GM15510 (cell line): ENCODE data around the gene RCHY1.

Experiments used
- POLR2A ChIP-seq: IDR thresholded peaks from 3 replicates; pipeline ENCODE4 v1.6.1; 2011; ENCODE audit warnings: borderline replicate concordance; ENCODE audit not compliant: insufficient read length; ENCODE audit errors: extremely low read depth

RCHY1 gene

DNA sequence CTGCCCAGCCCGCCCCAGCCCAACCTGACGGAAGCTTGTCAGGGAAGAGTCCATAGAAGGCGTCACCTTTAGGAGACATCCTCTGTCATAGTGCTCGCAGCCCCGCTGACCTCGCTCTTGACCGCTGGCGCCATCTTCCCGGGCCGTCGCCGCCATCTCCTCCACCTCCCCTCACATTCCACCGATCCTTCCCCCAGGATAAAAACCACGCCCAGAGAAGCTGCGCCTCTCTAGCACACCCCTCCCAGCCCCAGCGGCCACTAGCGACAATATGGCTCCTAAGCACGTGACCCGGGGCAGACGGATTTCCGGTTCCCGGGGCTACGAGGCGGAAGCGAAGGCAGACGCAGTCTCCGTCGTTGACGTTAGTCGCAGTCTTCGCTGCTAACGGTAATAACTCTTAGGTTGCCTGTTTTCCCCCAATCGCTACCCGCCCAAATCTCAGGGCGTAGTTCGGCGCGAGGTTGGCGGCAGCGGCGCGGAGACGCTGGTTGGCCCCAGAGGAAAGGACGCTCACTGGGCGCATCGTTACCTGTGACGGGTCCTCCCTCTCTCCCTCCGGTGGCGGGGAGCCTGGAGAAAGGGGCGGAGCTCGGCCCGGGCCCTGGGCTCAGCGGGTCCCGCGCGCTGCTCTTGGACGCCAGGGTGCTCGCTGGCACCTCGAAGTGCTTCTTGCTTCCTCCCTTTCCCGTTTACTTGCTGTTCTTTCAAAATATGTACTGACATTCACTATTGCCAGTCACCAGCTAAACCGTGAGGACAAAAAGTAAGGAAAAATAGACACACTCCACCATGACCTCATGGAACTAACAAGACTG lies at the start of gene RCHY1, which contains the start of gene THAP6:
RCHY1 (minus strand) TSS at position 273 of the 818 bp plus-strand sequence; CDS start at position 156, 117 bp downstream.
THAP6 (plus strand) TSS at position 343 of the 818 bp plus-strand sequence. CDS start 980 bp downstream, outside the sequence.
- TF ChIP-seq POLR2A = peak; percentile 92

GRCh38 chr4:75561789-75562188 lies 47.6 kb upstream of the RCHY1 start:
- TF ChIP-seq POLR2A = no peak

DNA sequence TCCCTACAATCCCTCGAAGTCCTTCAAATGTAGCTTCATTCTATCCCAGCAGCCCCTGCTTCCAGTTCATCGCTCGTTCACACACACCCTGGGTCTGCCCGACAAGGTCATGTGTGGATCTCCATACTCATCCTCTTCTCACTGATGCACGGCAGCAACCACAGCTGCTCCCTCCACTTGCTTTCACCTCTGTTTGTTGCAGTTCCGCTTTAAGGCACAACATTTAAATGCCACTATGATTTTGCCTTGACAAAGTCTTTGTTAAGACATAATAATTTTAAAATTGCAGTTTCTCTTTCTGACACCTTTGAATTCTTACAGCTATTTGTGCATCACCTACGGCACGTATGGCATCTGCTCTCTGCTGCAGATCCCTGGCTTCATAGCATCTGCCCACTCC lies 43.5 kb upstream of the RCHY1 start:
- no peak for TF ChIP-seq POLR2A

DNA sequence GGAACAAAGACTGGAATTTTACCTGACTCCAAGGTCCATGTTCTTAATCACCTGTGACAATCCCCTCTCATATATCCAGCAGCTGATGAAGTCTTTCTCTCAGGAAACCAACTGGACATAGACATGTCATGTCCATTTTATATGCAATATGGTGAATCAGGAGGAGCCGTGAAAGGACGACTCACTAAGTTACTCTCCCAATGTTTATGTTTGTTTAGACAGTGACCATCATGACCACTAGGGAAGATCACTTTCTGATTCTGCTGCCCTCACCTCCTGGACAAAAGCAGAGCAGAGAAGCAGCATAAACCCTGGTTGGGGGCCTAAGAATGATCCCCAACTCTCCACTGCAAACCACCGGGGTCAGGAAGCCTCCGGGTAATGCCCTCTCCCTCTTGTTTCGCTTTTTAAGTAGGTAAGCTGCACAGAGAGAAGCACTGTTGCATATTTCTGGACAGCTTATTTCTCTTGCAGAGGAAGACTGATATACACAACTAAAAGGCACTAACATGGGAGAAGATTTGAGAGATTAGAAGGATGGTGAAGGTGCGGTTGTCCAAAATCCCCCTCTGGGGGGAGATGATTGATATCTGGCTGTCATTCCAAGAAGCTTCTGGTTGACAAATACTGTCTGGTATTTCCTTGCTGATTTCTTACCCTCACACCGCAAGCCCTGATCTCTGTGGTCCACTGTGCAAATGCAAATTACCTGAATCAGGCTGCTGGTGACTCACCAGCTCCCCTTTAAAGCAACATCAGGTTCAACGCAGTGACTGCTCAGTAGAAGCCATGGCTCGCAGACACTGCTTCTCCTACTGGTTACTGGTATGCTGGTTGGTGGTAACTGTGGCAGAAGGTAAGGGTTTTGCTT lies 41.3 kb upstream of the RCHY1 start, which contains the start of gene ODAPH:
ODAPH (plus strand) TSS at position 773 of the 871 bp plus-strand sequence; CDS start at position 790, 17 bp downstream.
- TF ChIP-seq POLR2A = no peak

- no peak for TF ChIP-seq POLR2A
Measured at GRCh38 chr4:75552452-75552851, 38.2 kb upstream of the RCHY1 start.

DNA sequence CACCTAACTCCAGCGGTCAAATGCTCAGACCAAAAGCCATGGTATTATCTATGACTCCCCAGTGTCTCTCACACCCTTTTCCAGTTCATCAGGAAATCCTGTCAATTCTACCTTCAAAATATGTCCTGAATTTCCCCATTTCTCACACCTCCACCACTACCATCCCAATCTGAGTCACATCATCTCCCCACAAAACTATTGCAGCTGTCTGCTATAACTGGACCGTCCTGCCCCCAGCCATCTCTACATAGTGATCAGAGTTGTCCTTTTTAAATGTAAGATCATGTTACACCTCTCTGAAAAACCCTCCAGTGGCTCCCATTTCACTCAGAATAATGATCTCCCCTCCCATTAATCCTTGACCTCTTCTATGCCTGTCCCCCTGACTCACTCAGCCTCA lies 34.8 kb upstream of the RCHY1 start:
- TF ChIP-seq POLR2A = no peak

GRCh38 chr4:75547647-75548387 lies 33.6 kb upstream of the RCHY1 start:
- no peak for TF ChIP-seq POLR2A

DNA sequence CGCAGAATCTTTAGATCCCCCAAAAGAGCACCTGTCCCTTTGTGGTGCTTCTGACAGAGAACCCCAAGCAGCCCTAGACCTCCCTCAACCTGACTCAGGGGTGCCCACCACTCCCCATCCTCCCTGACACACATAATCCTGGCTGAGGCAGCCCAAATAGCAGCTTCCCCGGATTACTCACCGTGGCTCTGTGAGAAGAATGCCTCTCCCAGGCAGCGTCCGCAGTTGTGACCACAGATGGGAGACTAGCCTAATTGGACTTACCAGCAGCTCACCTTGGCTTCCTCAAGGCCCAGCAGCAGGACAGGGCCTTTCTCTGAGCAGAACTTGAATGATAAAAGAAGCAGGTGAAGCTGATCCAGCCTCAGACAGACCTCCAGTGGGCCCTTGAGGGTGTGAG lies 31.3 kb upstream of the RCHY1 start:
- no peak for TF ChIP-seq POLR2A

GRCh38 chr4:75544870-75545269 lies 30.7 kb upstream of the RCHY1 start:
- no peak for TF ChIP-seq POLR2A

DNA sequence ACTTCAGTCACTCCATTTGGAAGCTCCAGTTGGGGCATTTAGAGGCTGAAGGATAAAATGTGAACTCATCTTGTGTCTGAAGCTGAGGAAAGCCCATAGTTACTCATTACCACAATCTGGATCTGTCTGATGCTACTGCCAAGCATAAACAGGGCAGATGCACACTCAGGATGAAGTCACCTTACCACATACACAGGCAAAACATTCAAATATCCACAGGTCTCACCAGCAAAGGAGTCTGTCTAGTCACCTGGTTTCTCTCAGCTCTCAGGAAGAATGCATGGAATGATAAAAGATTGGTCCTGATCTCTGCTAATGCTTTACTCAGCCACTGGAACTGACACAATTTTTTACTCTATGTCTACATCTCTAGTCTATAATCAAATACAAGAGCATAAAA lies 28.6 kb upstream of the RCHY1 start:
- no peak for TF ChIP-seq POLR2A

GRCh38 chr4:75530556-75531322 lies 16.5 kb upstream of the RCHY1 start:
- no peak for TF ChIP-seq POLR2A

GRCh38 chr4:75527482-75527881 lies 13.3 kb upstream of the RCHY1 start:
- no peak for TF ChIP-seq POLR2A

DNA sequence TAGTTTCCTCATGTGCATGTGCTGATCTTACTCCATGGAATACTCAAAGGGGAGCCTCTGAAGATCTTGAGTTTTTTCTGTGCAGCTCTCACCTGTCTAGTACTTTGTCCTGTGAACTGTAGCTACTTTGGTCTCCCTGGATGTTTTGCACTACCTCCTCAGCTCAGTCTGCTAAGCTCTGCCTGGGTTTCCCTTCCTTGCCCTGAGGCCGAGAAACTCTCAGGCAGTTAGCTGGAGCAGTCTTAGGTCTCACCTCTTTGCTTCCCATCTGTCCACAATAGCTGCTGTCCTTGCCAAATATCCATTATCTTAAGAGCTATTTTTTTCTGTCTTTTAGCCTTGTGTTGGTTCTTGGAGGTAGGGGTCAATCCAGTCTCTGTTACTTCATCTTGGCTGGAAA lies 11.7 kb upstream of the RCHY1 start:
- no peak for TF ChIP-seq POLR2A

DNA sequence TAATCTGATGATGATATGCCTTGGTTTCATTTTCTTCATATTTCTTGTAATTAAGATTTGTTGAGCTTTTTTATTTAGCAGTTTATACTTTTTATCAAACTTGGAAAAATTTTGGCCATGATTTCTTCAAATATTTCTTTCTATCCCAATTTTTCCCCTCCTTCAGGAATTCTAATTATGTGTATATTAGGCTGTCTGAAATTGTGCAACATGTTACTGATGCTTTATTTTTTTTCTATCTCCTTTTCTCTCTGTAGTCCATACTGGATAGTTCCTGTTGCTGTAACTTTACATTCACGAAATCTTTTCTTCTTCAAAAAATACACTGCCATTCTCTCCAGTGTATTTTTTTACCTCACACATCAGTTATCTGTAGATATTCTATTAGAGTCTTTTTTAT lies 10.9 kb upstream of the RCHY1 start:
- TF ChIP-seq POLR2A = no peak

DNA sequence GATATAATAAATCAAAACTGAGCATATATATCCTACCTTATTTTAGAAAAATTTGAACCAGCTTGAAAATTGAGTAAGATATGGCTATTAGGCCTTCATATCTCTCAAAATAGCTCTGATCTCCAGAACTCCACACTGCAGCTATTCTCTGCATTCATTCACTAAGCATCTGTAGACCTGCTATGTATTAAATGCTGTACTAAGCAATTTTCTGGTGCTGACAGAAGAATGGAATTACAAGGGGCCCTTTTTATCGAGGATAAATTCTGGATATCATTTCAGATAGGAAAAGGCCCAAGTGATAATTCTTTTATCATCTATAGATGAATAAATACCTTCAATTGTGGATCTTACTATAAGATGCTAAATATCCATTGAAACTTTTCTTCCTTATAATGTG lies 1.9 kb upstream of the RCHY1 start:
- no peak for TF ChIP-seq POLR2A
